Bronchial epithelial cell (primary cell): ENCODE data around the gene KCNJ6. TPM values are rescaled to one million over a fixed set of nuclear protein-coding genes. Genes with fewer than 3 reads are reported as not detected.
"Not testable (repeated sequence)": the region's sequence is repeated elsewhere in the genome, so short reads cannot be mapped to it uniquely, and the experiment has no call there.

Experiments used
- DNase-seq: peaks from one replicate; pipeline ENCODE4 v3.0.0-alpha.2; 2010; ENCODE audit warnings: low read depth
- FAIRE-seq: peaks from 2 replicates; lab custom pipeline; 2011; peaks lifted over from hg19 to GRCh38; lab: Jason Lieb, UNC
- H3K27me3 ChIP-seq: 2 replicates; pipeline ENCODE4 v1.5.1; 2011; ENCODE audit warnings: low read length; ENCODE audit not compliant: control insufficient read depth, insufficient read depth
- H3K36me3 ChIP-seq: 2 replicates; pipeline ENCODE4 v1.5.1; 2011; ENCODE audit warnings: low read length; ENCODE audit not compliant: control insufficient read depth, insufficient read depth
- H3K4me3 ChIP-seq: 2 replicates; pipeline ENCODE4 v1.5.1; 2011; ENCODE audit warnings: mild to moderate bottlenecking, low read depth, low read length, control low read depth
- CTCF ChIP-seq: IDR thresholded peaks from 2 replicates; pipeline ENCODE4 v1.5.1; 2011; ENCODE audit warnings: mild to moderate bottlenecking, moderate library complexity, low read length, control low read depth, inconsistent platforms; ENCODE audit not compliant: insufficient read depth, severe bottlenecking
- total RNA-seq: library from RNA; depleted of rRNA; stranded (reverse); fragments of >200 nt; gene quantifications from 2 replicates; pipeline ENCODE4 v1.2.1, GENCODE V29; 2014

KCNJ6 gene
- total RNA-seq, 1 donor from 2014 or later = not detected

GRCh38 chr21:37578471-37579126, 337.7 kb downstream of the KCNJ6 start:
- FAIRE-seq = no peak
- no peak for DNase-seq
- no peaks in the 10 kb centered on the region for H3K27me3 ChIP-seq
- H3K36me3 ChIP-seq = no peaks in the 10 kb centered on the region
- no peak for TF ChIP-seq CTCF
- H3K4me3 ChIP-seq = no peak overlapping the region

- not testable (repeated sequence) for H3K27me3 ChIP-seq, FAIRE-seq, H3K4me3 ChIP-seq, H3K36me3 ChIP-seq, DNase-seq
These were observed 339.3 kb downstream of the KCNJ6 start for GRCh38 chr21:37576929-37577328.

GRCh38 chr21:37575580-37575979, 340.7 kb downstream of the KCNJ6 start:
- no peaks in the 10 kb centered on the region for H3K36me3 ChIP-seq
- FAIRE-seq = no peak
- H3K4me3 ChIP-seq = no peak overlapping the region
- no peak for DNase-seq
- no peak for TF ChIP-seq CTCF
- H3K27me3 ChIP-seq = no peaks in the 10 kb centered on the region

DNA sequence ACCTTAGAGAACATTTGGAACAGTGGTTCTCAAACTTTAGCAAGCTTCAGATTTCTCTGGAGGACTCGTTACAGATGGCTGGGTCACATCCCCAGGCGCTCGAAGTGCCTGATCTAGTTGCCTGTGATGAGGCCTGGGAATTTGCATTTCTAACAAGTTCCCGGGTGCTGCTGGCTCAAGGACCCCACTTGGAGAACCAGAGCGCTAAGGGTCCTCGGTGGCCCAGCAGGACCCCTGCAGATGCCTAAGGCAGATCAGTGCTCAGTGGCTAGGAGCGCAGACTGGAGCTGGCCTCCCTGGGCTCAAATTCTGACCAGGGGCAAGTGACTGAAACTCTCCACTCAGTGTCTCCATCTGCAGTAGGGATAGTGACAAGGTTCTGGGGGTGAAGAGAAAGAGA, 341.5 kb downstream of the KCNJ6 start:
- FAIRE-seq = no peak
- DNase-seq = no peak
- Histone ChIP-seq H3K4me3 (no peak overlapping the region), H3K27me3 (no peaks in the 10 kb centered on the region), H3K36me3 (no peaks in the 10 kb centered on the region)
- no peak for TF ChIP-seq CTCF

GRCh38 chr21:37574316-37574715, 341.9 kb downstream of the KCNJ6 start:
- FAIRE-seq (no peak), DNase-seq (no peak)
- TF ChIP-seq CTCF = no peak
- Histone ChIP-seq H3K27me3 (no peaks in the 10 kb centered on the region), H3K36me3 (no peaks in the 10 kb centered on the region), H3K4me3 (no peak overlapping the region)

DNA sequence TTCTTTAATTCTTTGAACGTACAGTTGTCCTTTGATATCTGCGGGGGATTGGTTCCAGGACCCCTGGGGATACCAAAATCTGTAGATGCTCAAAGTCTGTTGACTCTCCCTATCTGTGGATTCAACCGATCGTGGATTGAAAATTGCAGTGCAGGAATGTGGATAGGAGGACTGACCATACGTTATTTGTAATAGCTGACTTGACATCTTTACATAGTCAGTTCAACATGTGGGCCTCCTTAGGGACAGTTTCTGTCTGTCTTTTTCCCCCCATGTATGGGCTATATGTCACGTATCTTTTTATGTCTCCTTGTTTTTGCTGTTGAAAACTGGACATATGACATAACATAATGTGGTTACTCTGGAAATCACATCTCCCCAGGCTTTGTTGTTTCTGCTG, 344.8 kb downstream of the KCNJ6 start:
- no peak for DNase-seq
- Histone ChIP-seq H3K27me3 (no peaks in the 10 kb centered on the region), H3K4me3 (no peak overlapping the region), H3K36me3 (no peaks in the 10 kb centered on the region)
- TF ChIP-seq CTCF = no peak
- FAIRE-seq = no peak
